ENCODE measurements around the gene F8.
"Not testable (repeated sequence)": the region's sequence is repeated elsewhere in the genome, so short reads cannot be mapped to it uniquely, and the experiment has no call there.

The F8 gene

GRCh38 chrX:154885057-154885456 is 137.5 kb downstream of the F8 start:
- not testable (repeated sequence) for DNase-seq (ENCODE audit: low read depth in 2 of 2)

- not testable (repeated sequence) for DNase-seq (ENCODE audit: low read depth in 2 of 2)
These were observed 138.5 kb downstream of the F8 start for GRCh38 chrX:154884069-154884468.

GRCh38 chrX:154873329-154873728 is 149.2 kb downstream of the F8 start:
- DNase-seq (ENCODE audit: low read depth in 2 of 2) = no peak

- not testable (repeated sequence) for DNase-seq (ENCODE audit: low read depth in 2 of 2)
These were observed 154.0 kb downstream of the F8 start for GRCh38 chrX:154868522-154868921.

- DNase-seq (ENCODE audit: low read depth in 2 of 2) = no peak
These were observed 167.3 kb downstream of the F8 start for GRCh38 chrX:154855256-154855655.

GRCh38 chrX:154850957-154851611 is 171.4 kb downstream of the F8 start:
- no peak for DNase-seq (ENCODE audit: low read depth in 2 of 2)

- DNase-seq (ENCODE audit: low read depth in 2 of 2) = no peak
These were observed 181.7 kb downstream of the F8 start for GRCh38 chrX:154840856-154841255.

- no peak for DNase-seq (ENCODE audit: low read depth in 2 of 2)
These were observed 186.4 kb downstream of the F8 start for GRCh38 chrX:154836163-154836562.

GRCh38 chrX:154834562-154834961 is 188.0 kb downstream of the F8 start, which contains the start of gene SMIM9:
TSS of gene SMIM9 (minus strand) at chrX:154834662. CDS start at chrX:154830856, 3,806 bp downstream.
- DNase-seq (ENCODE audit: low read depth in 2 of 2) = no peak

GRCh38 chrX:154833746-154834274 is 188.7 kb downstream of the F8 start:
- no peak for DNase-seq (ENCODE audit: low read depth in 2 of 2)

GRCh38 chrX:154829926-154830442 is 192.5 kb downstream of the F8 start:
- no peak for DNase-seq (ENCODE audit: low read depth in 2 of 2)

- no peak for DNase-seq (ENCODE audit: low read depth in 2 of 2)
These were observed 193.4 kb downstream of the F8 start for GRCh38 chrX:154829134-154829533.

- no peak for DNase-seq (ENCODE audit: low read depth in 2 of 2)
These were observed 194.5 kb downstream of the F8 start for GRCh38 chrX:154828016-154828408.

GRCh38 chrX:154827194-154828015 is 195.1 kb downstream of the F8 start:
- DNase-seq (ENCODE audit: low read depth in 2 of 2) = no peak

- not testable (repeated sequence) for DNase-seq (ENCODE audit: low read depth in 2 of 2)
These were observed 196.9 kb downstream of the F8 start for GRCh38 chrX:154825586-154825985.

- no peak for DNase-seq (ENCODE audit: low read depth in 2 of 2)
These were observed 197.9 kb downstream of the F8 start for GRCh38 chrX:154824638-154825037.

GRCh38 chrX:154822029-154822428 is 200.5 kb downstream of the F8 start:
- DNase-seq (ENCODE audit: low read depth in 2 of 2) = no peak

GRCh38 chrX:154821523-154821922 is 201.0 kb downstream of the F8 start:
- no peak for DNase-seq (ENCODE audit: low read depth in 2 of 2)

- DNase-seq (ENCODE audit: low read depth in 2 of 2) = no peak
These were observed 202.7 kb downstream of the F8 start for GRCh38 chrX:154819771-154820341.

GRCh38 chrX:154818916-154819770 is 203.4 kb downstream of the F8 start:
- no peak for DNase-seq (ENCODE audit: low read depth in 2 of 2)

GRCh38 chrX:154817048-154817618 is 205.4 kb downstream of the F8 start:
- DNase-seq (ENCODE audit: low read depth in 2 of 2) = not testable (repeated sequence)
